Esophagus muscularis mucosa (tissue), 4 donors: ENCODE results near the gene ZC3H7B. TPM values are rescaled to one million over a fixed set of nuclear protein-coding genes. Genes with fewer than 3 reads are reported as not detected.

Experiments
- DNase-seq: peaks from one replicate; pipeline ENCODE4 v3.0.0-alpha.2; 2017; ENCODE audit errors: extremely low spot score
- H3K27ac ChIP-seq, 4 donors: fragments of 200-600 bp; sonication (generic); replicated peaks in 1 of 4; 1 replicate in 3 of 4; 2 replicates in 1 of 4; pipeline ENCODE4 v1.5.1; 2016 to 2019; ENCODE audit warnings: mild to moderate bottlenecking in 1 of 4
- H3K27me3 ChIP-seq, 4 donors: fragments of 200-600 bp; sonication (generic); one replicate each; pipeline versions ENCODE4 v1.5.1 to v1.6.0; 2016 to 2019
- H3K36me3 ChIP-seq, 4 donors: fragments of 200-600 bp; sonication (generic); one replicate each; pipeline ENCODE4 v1.5.1; 2016 to 2019
- H3K4me1 ChIP-seq, 4 donors: fragments of 200-600 bp; sonication (generic); one replicate each; pipeline ENCODE4 v1.5.1; 2016 to 2019
- H3K4me3 ChIP-seq, 4 donors: fragments of 200-600 bp; sonication (generic); 1 replicate in 2 of 4; 2 replicates in 2 of 4; pipeline ENCODE4 v1.5.1; 2016 to 2019; ENCODE audit warnings: mild to moderate bottlenecking in 4 of 4, moderate library complexity in 1 of 4
- H3K9me3 ChIP-seq, 4 donors: fragments of 200-600 bp; sonication (generic); 1 replicate in 3 of 4; 2 replicates in 1 of 4; pipeline ENCODE4 v1.5.1; 2016 to 2019
- CTCF ChIP-seq, 3 experiments: fragments of 200-600 bp in 2 of 3; fragments of 450-650 bp in 1 of 3; sonication (generic) in 2 of 3; IDR thresholded peaks; one replicate each; pipeline ENCODE4 v1.5.1; 2017 to 2019; ENCODE audit warnings: antibody characterized with exemption in 3 of 3, mild to moderate bottlenecking in 2 of 3, moderate library complexity in 1 of 3
- EP300 ChIP-seq: sonication (generic); formaldehyde crosslinking; IDR thresholded peaks from one replicate; pipeline ENCODE4 v1.6.1; 2017; ENCODE audit warnings: antibody characterized with exemption
- POLR2A ChIP-seq: fragments of 450-650 bp; IDR thresholded peaks from one replicate; pipeline ENCODE4 v1.6.1; 2017; ENCODE audit warnings: antibody characterized with exemption, moderate library complexity, mild to moderate bottlenecking, low read depth
- POLR2AphosphoS5 ChIP-seq, 2 donors: sonication (generic); formaldehyde crosslinking; IDR thresholded peaks; one replicate each; pipeline ENCODE4 v1.6.1; 2017; ENCODE audit warnings: antibody characterized with exemption in 2 of 2
- WGBS: methylation state at CpG from one replicate; pipeline ENCODE4 v1.1.5; 2018; 5-methylcytosine and 5-hydroxymethylcytosine counted together
- intact Hi-C: fragments of 100-400 bp; cut with DNase I; formaldehyde crosslinking; loops from one replicate; pipeline ENCODE4 v1.15.1; 2023
- total RNA-seq, 4 donors: library from RNA; depleted of rRNA; stranded (reverse); fragments of >200 nt; gene quantifications; one replicate each; pipeline versions ENCODE4 v1.1.0 to v1.2.1, GENCODE V29; 2016

The ZC3H7B gene
- total RNA-seq, 4 donors from 2014 or later, result 39.9 to 72.2 (median 54.3) TPM

DNA sequence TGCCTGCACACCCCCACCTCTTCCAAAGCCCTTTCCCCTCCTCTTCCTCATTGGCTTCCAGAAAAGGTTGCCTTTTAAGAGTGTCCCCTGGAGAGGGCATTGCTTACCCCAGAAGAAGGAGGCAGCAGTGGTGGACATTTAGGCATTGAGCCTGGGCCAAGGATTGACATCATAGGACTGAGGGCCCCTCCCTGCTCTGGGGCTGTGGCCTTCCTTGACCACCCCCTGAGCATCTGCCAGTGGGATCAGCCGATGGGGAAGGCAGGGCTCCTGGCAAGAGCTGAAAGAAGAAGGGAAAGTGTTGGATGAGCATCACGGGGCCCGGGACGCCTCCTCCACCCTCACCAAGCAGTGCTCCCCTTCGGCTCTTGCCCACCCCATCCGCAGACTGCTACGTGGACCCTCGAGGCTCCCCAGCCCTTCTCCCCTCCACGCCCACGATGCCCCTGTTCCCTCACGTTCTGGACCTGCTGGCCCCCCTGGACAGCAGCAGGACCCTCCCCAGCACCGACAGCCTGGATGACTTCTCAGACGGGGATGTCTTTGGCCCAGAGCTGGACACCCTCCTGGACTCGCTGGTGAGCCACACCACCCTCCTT is 37.4 kb downstream of the ZC3H7B start:
- Histone ChIP-seq H3K27ac (no peak overlapping the region), H3K4me1 (peaks cover 0 to 8% (median 0%) of the 10 kb centered on the region in 4 donors), H3K36me3 (peaks cover 14 to 100% (median 75%) of the 10 kb centered on the region in 4 donors), H3K4me3 (no peak overlapping the region), H3K27me3 (no peaks in the 10 kb centered on the region), H3K9me3 (no peaks in the 10 kb centered on the region)
- intact Hi-C loops, result no loop called here
- 73% methylated on average over 13 of the region's 14 CpGs for WGBS
- TF ChIP-seq CTCF (IDR thresholded peaks at IDR 0.05) (no peak), POLR2AphosphoS5 (IDR thresholded peaks at IDR 0.05) (no peak), EP300 (no peak), POLR2A (no peak)
- DNase-seq, result no peak

GRCh38 chr22:41339823-41340222 is 38.5 kb downstream of the ZC3H7B start:
- intact Hi-C loops, result no loop called here
- DNase-seq, result no peak
- TF ChIP-seq POLR2A (no peak), POLR2AphosphoS5 (IDR thresholded peaks at IDR 0.05) (no peak), EP300 (no peak), CTCF (IDR thresholded peaks at IDR 0.05) (no peak)
- Histone ChIP-seq H3K27ac (no peak overlapping the region), H3K36me3 (peaks cover 25 to 100% (median 76%) of the 10 kb centered on the region in 4 donors), H3K4me1 (peaks cover 0 to under 1% (median 0%) of the 10 kb centered on the region in 4 donors), H3K4me3 (no peak overlapping the region), H3K27me3 (no peaks in the 10 kb centered on the region), H3K9me3 (no peaks in the 10 kb centered on the region)
- WGBS, result 90% methylated on average over 15 of the region's 18 CpGs

DNA sequence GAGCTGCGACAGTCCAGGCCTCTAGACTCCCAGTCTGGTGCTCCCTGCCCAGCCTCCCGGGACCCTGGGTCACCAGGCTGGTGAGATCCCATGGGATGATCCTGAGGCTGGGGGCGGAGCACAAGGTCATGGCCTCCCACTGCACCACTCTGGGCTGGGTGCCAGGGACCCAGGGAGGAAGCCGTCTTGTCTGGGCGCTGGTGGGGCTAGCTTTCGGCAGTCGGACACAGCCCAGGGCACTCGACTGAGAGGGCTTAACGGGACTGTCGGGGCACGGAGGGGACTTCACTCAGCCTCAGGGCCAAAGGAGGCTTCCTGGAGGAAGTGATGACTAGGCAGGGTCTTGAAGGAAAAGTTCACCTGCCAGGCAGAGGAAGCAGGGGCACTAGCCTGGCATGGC is 39.0 kb downstream of the ZC3H7B start:
- TF ChIP-seq EP300 (no peak), CTCF (IDR thresholded peaks at IDR 0.05) (no peak), POLR2AphosphoS5 (IDR thresholded peaks at IDR 0.05) (no peak), POLR2A (no peak)
- intact Hi-C loops, result no loop called here
- no peak overlapping the region for H3K27ac ChIP-seq
- WGBS, result 82% methylated on average over 10 of the region's 11 CpGs
- no peaks in the 10 kb centered on the region for H3K4me1 ChIP-seq
- H3K9me3 ChIP-seq, result no peaks in the 10 kb centered on the region
- H3K36me3 ChIP-seq, result peaks cover 28 to 100% (median 77%) of the 10 kb centered on the region in 4 donors
- no peak for DNase-seq
- no peak overlapping the region for H3K4me3 ChIP-seq
- H3K27me3 ChIP-seq, result no peaks in the 10 kb centered on the region

DNA sequence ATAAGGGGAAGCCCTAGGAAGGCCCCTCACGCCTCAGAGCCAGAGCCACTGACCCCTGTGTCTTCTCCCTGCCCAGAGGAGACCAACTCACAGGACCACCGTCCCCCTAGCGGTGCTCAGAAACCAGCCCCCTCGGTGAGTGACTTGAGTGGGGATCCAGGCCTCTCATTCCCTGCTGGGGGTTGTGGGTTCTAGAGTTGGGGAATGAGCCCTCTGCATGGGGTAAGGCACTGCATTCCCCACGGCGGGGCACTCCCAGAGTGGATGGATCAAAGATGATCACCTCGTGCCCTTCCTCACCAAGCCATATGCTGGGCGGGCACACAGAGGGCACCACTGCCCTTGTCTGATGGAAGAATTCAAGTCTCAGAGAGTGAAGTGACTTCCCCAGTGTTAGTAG is 39.7 kb downstream of the ZC3H7B start:
- Histone ChIP-seq H3K4me3 (no peak overlapping the region), H3K9me3 (no peaks in the 10 kb centered on the region), H3K36me3 (peaks cover 35 to 100% (median 77%) of the 10 kb centered on the region in 4 donors), H3K4me1 (no peaks in the 10 kb centered on the region), H3K27ac (no peak overlapping the region), H3K27me3 (no peaks in the 10 kb centered on the region)
- WGBS, result 61% methylated on average over 3 of the region's 8 CpGs
- DNase-seq, result no peak
- intact Hi-C loops, result no loop called here
- TF ChIP-seq POLR2AphosphoS5 (IDR thresholded peaks at IDR 0.05), result no peak
- TF ChIP-seq EP300, result no peak
- TF ChIP-seq POLR2A, result no peak
- no peak for TF ChIP-seq CTCF (IDR thresholded peaks at IDR 0.05)

DNA sequence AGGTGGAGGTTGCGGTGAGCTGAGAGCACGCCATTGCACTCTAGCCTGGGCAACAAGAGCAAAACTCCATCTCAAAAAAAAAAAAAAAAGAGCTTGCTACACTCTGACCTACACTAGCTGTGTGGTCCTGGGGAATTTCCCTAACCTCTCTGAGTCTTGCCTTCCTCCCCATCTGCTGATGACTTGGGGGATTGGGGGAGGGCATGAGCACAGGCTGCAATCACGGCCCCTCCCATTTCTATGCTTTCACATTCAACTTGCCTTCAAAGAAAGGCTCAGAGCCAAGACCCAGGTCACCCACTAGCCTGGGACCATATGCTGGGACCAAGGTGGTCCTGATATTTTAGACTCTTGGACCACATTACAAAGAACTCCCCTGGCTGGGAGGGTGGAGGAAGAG is 40.7 kb downstream of the ZC3H7B start:
- H3K27ac ChIP-seq, result no peak overlapping the region
- TF ChIP-seq CTCF (IDR thresholded peaks at IDR 0.05) (no peak), POLR2A (no peak), EP300 (no peak)
- WGBS, result 95% methylated on average over 3 of the region's 3 CpGs
- H3K9me3 ChIP-seq, result no peaks in the 10 kb centered on the region
- intact Hi-C loops, result no loop called here
- H3K36me3 ChIP-seq, result peaks cover 42 to 100% (median 86%) of the 10 kb centered on the region in 4 donors
- H3K27me3 ChIP-seq, result no peaks in the 10 kb centered on the region
- DNase-seq, result no peak
- H3K4me3 ChIP-seq, result no peak overlapping the region
- H3K4me1 ChIP-seq, result no peaks in the 10 kb centered on the region
